ENCODE data around the gene TRAPPC11.

Gene TRAPPC11

GRCh38 chr4:183727482-183727881 is 68.4 kb downstream of the TRAPPC11 start:
- Mint-ChIP-seq H3K4me3 (no peak overlapping the region), H3K27ac (no peak overlapping the region), H3K36me3 (ENCODE audit: low read depth) (no peaks in the 10 kb centered on the region), H3K9me3 (no peaks in the 10 kb centered on the region), H3K27me3 (ENCODE audit: low read depth, poor library complexity) (peaks cover 31% of the 10 kb centered on the region), H3K4me1 (peaks cover 5% of the 10 kb centered on the region)
- TF ChIP-seq CTCF (IDR thresholded peaks at IDR 0.05) = no peak
- DNase-seq = no peak

- no peak for TF ChIP-seq CTCF (IDR thresholded peaks at IDR 0.05)
- no peak for DNase-seq
- peaks cover 2% of the 10 kb centered on the region for H3K4me1 Mint-ChIP-seq
- peaks cover 28% of the 10 kb centered on the region for H3K27me3 Mint-ChIP-seq (ENCODE audit: low read depth, poor library complexity)
- no peaks in the 10 kb centered on the region for H3K9me3 Mint-ChIP-seq
- no peaks in the 10 kb centered on the region for H3K36me3 Mint-ChIP-seq (ENCODE audit: low read depth)
- no peak overlapping the region for H3K4me3 Mint-ChIP-seq
- no peak overlapping the region for H3K27ac Mint-ChIP-seq
These were observed 69.4 kb downstream of the TRAPPC11 start for GRCh38 chr4:183728223-183729068.

GRCh38 chr4:183729069-183729406 is 69.9 kb downstream of the TRAPPC11 start:
- Mint-ChIP-seq H3K4me1 (no peaks in the 10 kb centered on the region), H3K4me3 (no peak overlapping the region), H3K27me3 (ENCODE audit: low read depth, poor library complexity) (peaks cover 28% of the 10 kb centered on the region), H3K27ac (no peak overlapping the region), H3K36me3 (ENCODE audit: low read depth) (no peaks in the 10 kb centered on the region), H3K9me3 (no peaks in the 10 kb centered on the region)
- DNase-seq = no peak
- no peak for TF ChIP-seq CTCF (IDR thresholded peaks at IDR 0.05)

- no peak overlapping the region for H3K4me3 Mint-ChIP-seq
- no peak for DNase-seq
- H3K27ac Mint-ChIP-seq = no peak overlapping the region
- no peak for TF ChIP-seq CTCF (IDR thresholded peaks at IDR 0.05)
- no peaks in the 10 kb centered on the region for H3K4me1 Mint-ChIP-seq
- H3K27me3 Mint-ChIP-seq (ENCODE audit: low read depth, poor library complexity) = peaks cover 23% of the 10 kb centered on the region
- no peaks in the 10 kb centered on the region for H3K36me3 Mint-ChIP-seq (ENCODE audit: low read depth)
- no peaks in the 10 kb centered on the region for H3K9me3 Mint-ChIP-seq
These were observed 70.6 kb downstream of the TRAPPC11 start for GRCh38 chr4:183729430-183730328.

- no peak overlapping the region for H3K4me3 Mint-ChIP-seq
- peaks cover 15% of the 10 kb centered on the region for H3K27me3 Mint-ChIP-seq (ENCODE audit: low read depth, poor library complexity)
- H3K4me1 Mint-ChIP-seq = no peaks in the 10 kb centered on the region
- H3K9me3 Mint-ChIP-seq = no peaks in the 10 kb centered on the region
- no peak overlapping the region for H3K27ac Mint-ChIP-seq
- no peak for TF ChIP-seq CTCF (IDR thresholded peaks at IDR 0.05)
- no peak for DNase-seq
- H3K36me3 Mint-ChIP-seq (ENCODE audit: low read depth) = no peaks in the 10 kb centered on the region
These were observed 73.2 kb downstream of the TRAPPC11 start for GRCh38 chr4:183732296-183732695.

Measured in nephron progenitor cell (in vitro differentiated cells).